ENCODE results near the gene MMS19.

GRCh38 chr10:97542169-97543024 is 44.2 kb upstream of the MMS19 start:
- TF ChIP-seq CTCF (conservative IDR thresholded peaks at IDR 0.05) (no peak), EZH2 (IDR thresholded peaks at IDR 0.05; ENCODE audit: low read depth) (no peak)

All from PC-9 (cell line).